Measurements from ENCODE around the gene ATXN1.

DNA sequence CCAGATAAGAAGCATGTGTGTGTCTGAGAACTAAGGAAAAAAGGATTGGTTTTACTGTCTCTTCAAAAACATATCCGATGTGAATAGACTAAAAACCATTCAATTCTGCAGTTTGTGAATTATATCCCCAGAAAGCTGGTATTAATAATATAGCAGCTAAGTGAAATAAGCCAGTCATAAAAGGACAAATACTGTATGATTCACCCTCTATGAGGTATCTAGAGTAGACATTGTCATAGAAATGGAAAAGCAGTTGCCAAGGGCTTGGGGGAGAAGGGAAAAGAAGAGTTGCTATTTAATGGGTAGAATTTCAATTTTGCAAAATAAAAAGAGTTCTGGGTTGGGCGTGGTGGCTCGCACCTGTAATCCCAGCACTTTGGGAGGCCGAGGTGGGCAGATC, 137.5 kb downstream of the ATXN1 start:
- TF ChIP-seq, protein P1, sequence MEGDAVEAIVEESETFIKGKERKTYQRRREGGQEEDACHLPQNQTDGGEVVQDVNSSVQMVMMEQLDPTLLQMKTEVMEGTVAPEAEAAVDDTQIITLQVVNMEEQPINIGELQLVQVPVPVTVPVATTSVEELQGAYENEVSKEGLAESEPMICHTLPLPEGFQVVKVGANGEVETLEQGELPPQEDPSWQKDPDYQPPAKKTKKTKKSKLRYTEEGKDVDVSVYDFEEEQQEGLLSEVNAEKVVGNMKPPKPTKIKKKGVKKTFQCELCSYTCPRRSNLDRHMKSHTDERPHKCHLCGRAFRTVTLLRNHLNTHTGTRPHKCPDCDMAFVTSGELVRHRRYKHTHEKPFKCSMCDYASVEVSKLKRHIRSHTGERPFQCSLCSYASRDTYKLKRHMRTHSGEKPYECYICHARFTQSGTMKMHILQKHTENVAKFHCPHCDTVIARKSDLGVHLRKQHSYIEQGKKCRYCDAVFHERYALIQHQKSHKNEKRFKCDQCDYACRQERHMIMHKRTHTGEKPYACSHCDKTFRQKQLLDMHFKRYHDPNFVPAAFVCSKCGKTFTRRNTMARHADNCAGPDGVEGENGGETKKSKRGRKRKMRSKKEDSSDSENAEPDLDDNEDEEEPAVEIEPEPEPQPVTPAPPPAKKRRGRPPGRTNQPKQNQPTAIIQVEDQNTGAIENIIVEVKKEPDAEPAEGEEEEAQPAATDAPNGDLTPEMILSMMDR (conservative IDR thresholded peaks at IDR 0.05; ENCODE audit: low read length), result no peak
- TF ChIP-seq EZH2phosphoT487 (IDR thresholded peaks at IDR 0.05; ENCODE audit: borderline replicate concordance), result no peak

Measured in Loucy (cell line).